ENCODE measurements around the gene CYP11A1. TPM values are rescaled to one million over a fixed set of nuclear protein-coding genes. Genes with fewer than 3 reads are reported as not detected.

CYP11A1 gene
- total RNA-seq, 2 experiments from 2014 or later, result 0.29 to 0.31 TPM

- H3K27ac Mint-ChIP-seq, result no peak overlapping the region
- intact Hi-C loops (cut with micrococcal nuclease), result no loop called here
- H3K9me3 Mint-ChIP-seq, result no peaks in the 10 kb centered on the region
- no peak overlapping the region for H3K4me3 Mint-ChIP-seq
- ATAC-seq (no peak), DNase-seq (no peak)
- no peaks in the 10 kb centered on the region for H3K4me1 Mint-ChIP-seq (ENCODE audit: low read depth)
- ChIA-PET CTCF (interaction anchor here (1.4 kb wide), 1 partner anchor 15 kb away, joined by 3 read pairs; no protein-coding TSS in a partner anchor), POLR2A (no interaction called here)
- H3K27me3 Mint-ChIP-seq, result no peaks in the 10 kb centered on the region
- TF ChIP-seq CTCF (IDR thresholded peaks at IDR 0.05), result no peak
- no peaks in the 10 kb centered on the region for H3K36me3 Mint-ChIP-seq (ENCODE audit: low read depth)
These were observed 29.7 kb downstream of the CYP11A1 start for GRCh38 chr15:74337607-74338211.

GRCh38 chr15:74337146-74337545 is 30.3 kb downstream of the CYP11A1 start:
- ATAC-seq, result no peak

GRCh38 chr15:74336061-74337005 is 31.1 kb downstream of the CYP11A1 start:
- H3K27ac Mint-ChIP-seq, result no peak overlapping the region
- CTCF ChIA-PET, result interaction anchor here (1.3 to 1.4 kb wide), 2 partner anchors 14 to 15 kb away, joined by 3 to 4 read pairs; no protein-coding TSS in a partner anchor

More at GRCh38 chr15:74337146-74337545, 30.3 kb downstream of the CYP11A1 start:
- Mint-ChIP-seq H3K27me3 (no peaks in the 10 kb centered on the region), H3K36me3 (ENCODE audit: low read depth) (no peaks in the 10 kb centered on the region), H3K4me3 (no peak overlapping the region), H3K27ac (no peak overlapping the region), H3K4me1 (ENCODE audit: low read depth) (no peaks in the 10 kb centered on the region), H3K9me3 (no peaks in the 10 kb centered on the region)
- ChIA-PET POLR2A (no interaction called here), CTCF (interaction anchor here (1.4 kb wide), 1 partner anchor 15 kb away, joined by 3 read pairs; no protein-coding TSS in a partner anchor)
- intact Hi-C loops (cut with micrococcal nuclease), result no loop called here
- TF ChIP-seq CTCF (IDR thresholded peaks at IDR 0.05), result no peak
- no peak for DNase-seq

GRCh38 chr15:74335396-74335795 is 32.0 kb downstream of the CYP11A1 start:
- ChIA-PET CTCF (interaction anchor here (1.3 kb wide), 1 partner anchor 14 kb away, joined by 4 read pairs; no protein-coding TSS in a partner anchor), POLR2A (no interaction called here)
- H3K27ac Mint-ChIP-seq, result no peak overlapping the region
- H3K4me3 Mint-ChIP-seq, result no peak overlapping the region
- H3K9me3 Mint-ChIP-seq, result no peaks in the 10 kb centered on the region
- no peaks in the 10 kb centered on the region for H3K36me3 Mint-ChIP-seq (ENCODE audit: low read depth)
- DNase-seq (no peak), ATAC-seq (no peak)
- H3K4me1 Mint-ChIP-seq (ENCODE audit: low read depth), result no peaks in the 10 kb centered on the region
- TF ChIP-seq CTCF (IDR thresholded peaks at IDR 0.05), result no peak
- no peaks in the 10 kb centered on the region for H3K27me3 Mint-ChIP-seq
- intact Hi-C loops (cut with micrococcal nuclease), result no loop called here

More at GRCh38 chr15:74336061-74337005, 31.1 kb downstream of the CYP11A1 start:
- H3K36me3 Mint-ChIP-seq (ENCODE audit: low read depth), result no peaks in the 10 kb centered on the region
- DNase-seq, result no peak
- no peaks in the 10 kb centered on the region for H3K27me3 Mint-ChIP-seq
- POLR2A ChIA-PET, result interaction anchor here (1.2 kb wide), 1 partner anchor 20 kb away, joined by 3 read pairs; no protein-coding TSS in a partner anchor
- no peak for ATAC-seq
- H3K4me3 Mint-ChIP-seq, result no peak overlapping the region
- no peaks in the 10 kb centered on the region for H3K9me3 Mint-ChIP-seq
- H3K4me1 Mint-ChIP-seq (ENCODE audit: low read depth), result no peaks in the 10 kb centered on the region
- TF ChIP-seq CTCF (IDR thresholded peaks at IDR 0.05), result no peak
- intact Hi-C loops (cut with micrococcal nuclease), result no loop called here

GRCh38 chr15:74334127-74334526 is 33.3 kb downstream of the CYP11A1 start:
- ChIA-PET CTCF (no interaction called here), POLR2A (no interaction called here)
- Mint-ChIP-seq H3K27me3 (no peaks in the 10 kb centered on the region), H3K4me3 (no peak overlapping the region), H3K9me3 (no peaks in the 10 kb centered on the region), H3K27ac (no peak overlapping the region), H3K36me3 (ENCODE audit: low read depth) (no peaks in the 10 kb centered on the region), H3K4me1 (ENCODE audit: low read depth) (no peaks in the 10 kb centered on the region)
- no peak for ATAC-seq
- no peak for DNase-seq
- TF ChIP-seq CTCF (IDR thresholded peaks at IDR 0.05), result no peak
- intact Hi-C loops (cut with micrococcal nuclease), result no loop called here

Measured in activated CD8-positive, alpha-beta T cell treated with anti-CD3 and anti-CD28 coated beads for 36 hours (primary cell).